SK-N-SH (cell line): ENCODE data around the gene SSB. TPM values are rescaled to one million over a fixed set of nuclear protein-coding genes. Genes with fewer than 3 reads are reported as not detected.
A peak's percentile ranks its signal among the peaks of the same experiment; 100 is the strongest.

Source experiments
- CTCF ChIA-PET: fragments of 300-600, 350-600 bp; formaldehyde crosslinking; extraction: SDS; loops from one replicate; lab custom pipeline; 2021; lab: Yijun Ruan, JAX
- POLR2A ChIA-PET: fragments of 350-600 bp; sonication (Branson Sonifier 250); formaldehyde crosslinking; extraction: SDS; loops from one replicate; lab custom pipeline; 2020; ENCODE audit warnings: antibody characterized with exemption, inconsistent platforms; lab: Yijun Ruan, JAX
- DNase-seq: peaks from one replicate; pipeline ENCODE4 v3.0.0; 2012
- H2AFZ ChIP-seq: fragments of 200-600 bp; sonication (generic); 2 replicates; pipeline ENCODE4 v1.8.1; 2016; ENCODE audit warnings: antibody characterized with exemption, mild to moderate bottlenecking, low read depth
- H3F3A ChIP-seq: fragments of 200-600 bp; sonication (generic); replicated peaks from 2 replicates; pipeline ENCODE3; 2016; ENCODE audit warnings: antibody characterized with exemption, mild to moderate bottlenecking; ENCODE audit not compliant: insufficient read depth
- H3K27ac ChIP-seq, 2 experiments: fragments of 200-500 bp in 1 of 2; fragments of 200-600 bp in 1 of 2; sonication (Bioruptor generic) in 1 of 2; sonication (generic), shearing (Covaris generic) in 1 of 2; 2 replicates each; pipeline versions ENCODE4 v1.5.1 to v1.6.1; 2014 to 2016; ENCODE audit warnings: low read depth in 2 of 2, inconsistent platforms in 1 of 2, low read length in 1 of 2, mild to moderate bottlenecking in 1 of 2, mixed read lengths in 1 of 2
- H3K27me3 ChIP-seq: fragments of 200-600 bp; sonication (generic), shearing (Covaris generic); 2 replicates; pipeline ENCODE4 v1.6.1; 2016; ENCODE audit warnings: mixed run types; ENCODE audit not compliant: insufficient read depth
- H3K36me3 ChIP-seq, 2 experiments: fragments of 200-500 bp in 1 of 2; fragments of 200-600 bp in 1 of 2; sonication (Bioruptor generic) in 1 of 2; sonication (generic) in 1 of 2; replicated peaks in 1 of 2; 2 replicates each; pipeline versions ENCODE3 to v1.5.1; 2014 to 2016; ENCODE audit warnings: low read length in 1 of 2, mild to moderate bottlenecking in 1 of 2; ENCODE audit not compliant: insufficient read depth in 2 of 2, control insufficient read depth in 1 of 2
- H3K4me1 ChIP-seq, 2 experiments: fragments of 200-500 bp in 1 of 2; fragments of 200-600 bp in 1 of 2; sonication (Bioruptor generic) in 1 of 2; sonication (generic), shearing (Covaris generic) in 1 of 2; 2 replicates each; pipeline versions ENCODE4 v1.5.1 to v1.6.1; 2014 to 2016; ENCODE audit warnings: low read depth in 1 of 2, low read length in 1 of 2, mixed run types in 1 of 2; ENCODE audit not compliant: insufficient read depth in 2 of 2, control insufficient read depth in 1 of 2
- H3K4me2 ChIP-seq: fragments of 200-600 bp; sonication (generic), shearing (Covaris generic); 2 replicates; pipeline ENCODE4 v1.6.1; 2017; ENCODE audit warnings: mixed run types
- H3K4me3 ChIP-seq, 2 experiments: fragments of 200-500 bp in 1 of 2; fragments of 200-600 bp in 1 of 2; sonication (Bioruptor generic) in 1 of 2; sonication (generic), shearing (Covaris generic) in 1 of 2; 2 replicates each; pipeline versions ENCODE4 v1.5.1 to v1.8.1; 2014 to 2016; ENCODE audit warnings: low read depth in 2 of 2, inconsistent platforms in 1 of 2, low read length in 1 of 2, mild to moderate bottlenecking in 1 of 2, mixed read lengths in 1 of 2, moderate library complexity in 1 of 2
- H3K79me2 ChIP-seq: fragments of 200-600 bp; sonication (generic); 2 replicates; pipeline ENCODE4 v1.8.1; 2017; ENCODE audit warnings: mild to moderate bottlenecking; ENCODE audit not compliant: insufficient read depth
- H3K9ac ChIP-seq: fragments of 200-600 bp; sonication (generic); 2 replicates; pipeline ENCODE4 v1.6.1; 2017; ENCODE audit warnings: mixed run types
- H3K9me2 ChIP-seq: fragments of 200-600 bp; sonication (generic); 2 replicates; pipeline ENCODE4 v1.6.1; 2017; ENCODE audit warnings: mixed run types
- H3K9me3 ChIP-seq: fragments of 200-600 bp; sonication (generic); 2 replicates; pipeline ENCODE4 v1.6.1; 2017; ENCODE audit warnings: mixed run types, mild to moderate bottlenecking, moderate library complexity
- H4K20me1 ChIP-seq: fragments of 200-600 bp; sonication (generic); 2 replicates; pipeline ENCODE4 v1.6.1; 2017; ENCODE audit warnings: mild to moderate bottlenecking, mixed run types; ENCODE audit not compliant: insufficient read depth
- CHD2 ChIP-seq: fragments of 150-350 bp; IDR thresholded peaks from 2 replicates; pipeline ENCODE4 v1.6.1; 2018; ENCODE audit warnings: low read length; ENCODE audit not compliant: partially characterized antibody
- CTCF ChIP-seq: fragments of 200-600 bp; sonication (generic); IDR thresholded peaks from 2 replicates; pipeline ENCODE4 v1.6.1; 2017; ENCODE audit warnings: antibody characterized with exemption, mild to moderate bottlenecking, moderate library complexity
- EP300 ChIP-seq, 2 experiments: IDR thresholded peaks; 2 replicates each; pipeline versions ENCODE4 v1.4.0 to v1.6.1; 2012; ENCODE audit warnings: borderline replicate concordance in 1 of 2, low read depth in 1 of 2, low read length in 1 of 2
- FOSL2 ChIP-seq: IDR thresholded peaks from 2 replicates; pipeline ENCODE4 v1.4.0; 2012; ENCODE audit warnings: low read depth, mild to moderate bottlenecking, moderate library complexity, borderline replicate concordance
- FOXJ3 ChIP-seq: sonication (generic); formaldehyde crosslinking; IDR thresholded peaks from 2 replicates; pipeline ENCODE4 v1.5.1; 2020; ENCODE audit warnings: mild to moderate bottlenecking, missing genetic modification reagents
- GABPA ChIP-seq: IDR thresholded peaks from 2 replicates; pipeline ENCODE4 v1.4.0; 2012; ENCODE audit warnings: low read depth, mild to moderate bottlenecking
- GATA2 ChIP-seq: sonication (generic); formaldehyde crosslinking; IDR thresholded peaks from 2 replicates; pipeline ENCODE4 v1.5.0; 2020; ENCODE audit warnings: mild to moderate bottlenecking, missing genetic modification reagents
- JUND ChIP-seq: IDR thresholded peaks from 2 replicates; pipeline ENCODE4 v1.4.0; 2012
- MEF2A ChIP-seq: IDR thresholded peaks from 2 replicates; pipeline ENCODE4 v1.4.0; 2012; ENCODE audit warnings: low read depth, borderline replicate concordance
- NFIC ChIP-seq: IDR thresholded peaks from 2 replicates; pipeline ENCODE4 v1.4.0; 2012; ENCODE audit warnings: borderline replicate concordance
- NRF1 ChIP-seq: IDR thresholded peaks from 2 replicates; pipeline ENCODE4 v1.6.1; 2012; ENCODE audit warnings: low read depth, mild to moderate bottlenecking, low read length
- RAD21 ChIP-seq: IDR thresholded peaks from 2 replicates; pipeline ENCODE4 v1.6.1; 2012; ENCODE audit warnings: mild to moderate bottlenecking, low read length
- RCOR1 ChIP-seq: fragments of 150-350 bp; IDR thresholded peaks from 2 replicates; pipeline ENCODE4 v1.6.1; 2017; ENCODE audit warnings: antibody characterized with exemption, low read length
- RFX5 ChIP-seq: IDR thresholded peaks from 2 replicates; pipeline ENCODE4 v1.6.1; 2012; ENCODE audit warnings: mild to moderate bottlenecking, improper control_type of control experiment, low read length
- SIN3A ChIP-seq: IDR thresholded peaks from 2 replicates; pipeline ENCODE4 v1.6.1; 2012; ENCODE audit warnings: low read depth, mild to moderate bottlenecking, low read length, moderate library complexity, borderline replicate concordance
- TCF12 ChIP-seq: IDR thresholded peaks from 2 replicates; pipeline ENCODE4 v1.4.0; 2012
- TEAD4 ChIP-seq: IDR thresholded peaks from 2 replicates; pipeline ENCODE4 v1.4.0; 2012; ENCODE audit warnings: mild to moderate bottlenecking, borderline replicate concordance; ENCODE audit not compliant: insufficient read depth
- USF2 ChIP-seq: fragments of 150-350 bp; IDR thresholded peaks from 2 replicates; pipeline ENCODE4 v1.6.1; 2017; ENCODE audit warnings: antibody characterized with exemption, low read length, low read depth, borderline replicate concordance
- YY1 ChIP-seq: IDR thresholded peaks from 2 replicates; pipeline ENCODE4 v1.4.0; 2012; ENCODE audit warnings: low read depth, mild to moderate bottlenecking
- WGBS: methylation state at CpG from one replicate; pipeline ENCODE4 v1.1.6; 2017; ENCODE audit warnings: low lambda C conversion rate; 5-methylcytosine and 5-hydroxymethylcytosine counted together
- polyA plus RNA-seq, 3 experiments: library from polyadenylated mRNA; depleted of rRNA; stranded (reverse); fragments of >200 nt; gene quantifications; 2 replicates each; pipeline ENCODE4 v1.2.3, GENCODE V29; 2012
- TF ChIP-seq, protein P1 (sequence below): IDR thresholded peaks from 2 replicates; pipeline ENCODE4 v1.6.1; 2012; ENCODE audit warnings: mild to moderate bottlenecking, low read depth, low read length, moderate library complexity
- TF ChIP-seq, protein P2 (sequence below): IDR thresholded peaks from 2 replicates; pipeline ENCODE4 v1.4.0; 2012; ENCODE audit warnings: low read depth, borderline replicate concordance
- TF ChIP-seq, protein P3 (sequence below): IDR thresholded peaks from 2 replicates; pipeline ENCODE4 v1.4.0; 2012; ENCODE audit warnings: low read depth, borderline replicate concordance

Gene SSB
- 60.8 and 80.3 TPM in 2 replicates for polyA plus RNA-seq (2012; rRNA removed)
- polyA plus RNA-seq (2012; cell fraction: cytosol; rRNA removed), result 95.3 and 140 TPM in 2 replicates
- 28.0 and 58.2 TPM in 2 replicates for polyA plus RNA-seq (2012; cell fraction: nucleus; rRNA removed)

GRCh38 chr2:169798718-169799592 is at the start of gene SSB:
Gene SSB, plus strand, starts transcription at chr2:169798871. Its CDS starts 2,090 bp downstream, at chr2:169800961.
- H3K9ac ChIP-seq, result peak within 1 kb of the TSS; percentile 94
- peaks cover 51% of the 10 kb centered on the region for H3K79me2 ChIP-seq
- H3K4me1 ChIP-seq, result no peaks in the 10 kb centered on the region; a peak in 1 of 4 replicates
- peak within 1 kb of the TSS; percentile 75 for H3K4me2 ChIP-seq
- peak within 1 kb of the TSS; percentile 84 to 85 for H3K4me3 ChIP-seq
- WGBS, result 1% methylated on average over 25 of the region's 67 CpGs
- H2AFZ ChIP-seq, result peak within 1 kb of the TSS; percentile 93
- H3K9me2 ChIP-seq, result no peaks in the 10 kb centered on the region
- H3K27me3 ChIP-seq, result no peaks in the 10 kb centered on the region
- ChIA-PET CTCF (interaction anchor here (1.2 kb wide), 1 partner anchor 130 kb away, joined by 3 read pairs; no protein-coding TSS in a partner anchor), POLR2A (interaction anchor here (0.7 to 0.8 kb wide), 2 partner anchors 17 to 83 kb away, joined by 3 read pairs; no protein-coding TSS in a partner anchor)
- DNase-seq, result peak; percentile 99
- peaks cover 16 to 25% of the 10 kb centered on the region in 2 experiments for H3K36me3 ChIP-seq
- no peaks in the 10 kb centered on the region for H3K9me3 ChIP-seq
- no peaks in the 10 kb centered on the region for H3F3A ChIP-seq
- no peaks in the 10 kb centered on the region; the same call in 1 of the 2 replicates for H4K20me1 ChIP-seq
- peak within 1 kb of the TSS; percentile 83 to 92 for H3K27ac ChIP-seq
- TF ChIP-seq TEAD4 (no peak), FOXJ3 (CRISPR knock-in tag) (no peak), RCOR1 (no peak), CTCF (no peak), USF2 (no peak), GABPA (no peak; the same call in 1 of the 2 replicates), RFX5 (no peak), NFIC (no peak), JUND (no peak), YY1 (0 out of 2 replicates have a peak, but pooled peaks have one; percentile 25), TCF12 (no peak), CHD2 (peak; percentile 23), EP300 (IDR thresholded peaks at IDR 0.05; ENCODE audit: borderline replicate concordance in 1 of 2, low read depth in 1 of 2, low read length in 1 of 2) (no peak), MEF2A (no peak), RAD21 (no peak), SIN3A (no peak), FOSL2 (no peak), GATA2 (CRISPR knock-in tag) (no peak), NRF1 (peak; percentile 96)
- TF ChIP-seq, protein P1, sequence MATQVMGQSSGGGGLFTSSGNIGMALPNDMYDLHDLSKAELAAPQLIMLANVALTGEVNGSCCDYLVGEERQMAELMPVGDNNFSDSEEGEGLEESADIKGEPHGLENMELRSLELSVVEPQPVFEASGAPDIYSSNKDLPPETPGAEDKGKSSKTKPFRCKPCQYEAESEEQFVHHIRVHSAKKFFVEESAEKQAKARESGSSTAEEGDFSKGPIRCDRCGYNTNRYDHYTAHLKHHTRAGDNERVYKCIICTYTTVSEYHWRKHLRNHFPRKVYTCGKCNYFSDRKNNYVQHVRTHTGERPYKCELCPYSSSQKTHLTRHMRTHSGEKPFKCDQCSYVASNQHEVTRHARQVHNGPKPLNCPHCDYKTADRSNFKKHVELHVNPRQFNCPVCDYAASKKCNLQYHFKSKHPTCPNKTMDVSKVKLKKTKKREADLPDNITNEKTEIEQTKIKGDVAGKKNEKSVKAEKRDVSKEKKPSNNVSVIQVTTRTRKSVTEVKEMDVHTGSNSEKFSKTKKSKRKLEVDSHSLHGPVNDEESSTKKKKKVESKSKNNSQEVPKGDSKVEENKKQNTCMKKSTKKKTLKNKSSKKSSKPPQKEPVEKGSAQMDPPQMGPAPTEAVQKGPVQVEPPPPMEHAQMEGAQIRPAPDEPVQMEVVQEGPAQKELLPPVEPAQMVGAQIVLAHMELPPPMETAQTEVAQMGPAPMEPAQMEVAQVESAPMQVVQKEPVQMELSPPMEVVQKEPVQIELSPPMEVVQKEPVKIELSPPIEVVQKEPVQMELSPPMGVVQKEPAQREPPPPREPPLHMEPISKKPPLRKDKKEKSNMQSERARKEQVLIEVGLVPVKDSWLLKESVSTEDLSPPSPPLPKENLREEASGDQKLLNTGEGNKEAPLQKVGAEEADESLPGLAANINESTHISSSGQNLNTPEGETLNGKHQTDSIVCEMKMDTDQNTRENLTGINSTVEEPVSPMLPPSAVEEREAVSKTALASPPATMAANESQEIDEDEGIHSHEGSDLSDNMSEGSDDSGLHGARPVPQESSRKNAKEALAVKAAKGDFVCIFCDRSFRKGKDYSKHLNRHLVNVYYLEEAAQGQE, result no peak
- TF ChIP-seq, protein P2, sequence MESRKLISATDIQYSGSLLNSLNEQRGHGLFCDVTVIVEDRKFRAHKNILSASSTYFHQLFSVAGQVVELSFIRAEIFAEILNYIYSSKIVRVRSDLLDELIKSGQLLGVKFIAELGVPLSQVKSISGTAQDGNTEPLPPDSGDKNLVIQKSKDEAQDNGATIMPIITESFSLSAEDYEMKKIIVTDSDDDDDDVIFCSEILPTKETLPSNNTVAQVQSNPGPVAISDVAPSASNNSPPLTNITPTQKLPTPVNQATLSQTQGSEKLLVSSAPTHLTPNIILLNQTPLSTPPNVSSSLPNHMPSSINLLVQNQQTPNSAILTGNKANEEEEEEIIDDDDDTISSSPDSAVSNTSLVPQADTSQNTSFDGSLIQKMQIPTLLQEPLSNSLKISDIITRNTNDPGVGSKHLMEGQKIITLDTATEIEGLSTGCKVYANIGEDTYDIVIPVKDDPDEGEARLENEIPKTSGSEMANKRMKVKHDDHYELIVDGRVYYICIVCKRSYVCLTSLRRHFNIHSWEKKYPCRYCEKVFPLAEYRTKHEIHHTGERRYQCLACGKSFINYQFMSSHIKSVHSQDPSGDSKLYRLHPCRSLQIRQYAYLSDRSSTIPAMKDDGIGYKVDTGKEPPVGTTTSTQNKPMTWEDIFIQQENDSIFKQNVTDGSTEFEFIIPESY, result no peak
- TF ChIP-seq, protein P3, sequence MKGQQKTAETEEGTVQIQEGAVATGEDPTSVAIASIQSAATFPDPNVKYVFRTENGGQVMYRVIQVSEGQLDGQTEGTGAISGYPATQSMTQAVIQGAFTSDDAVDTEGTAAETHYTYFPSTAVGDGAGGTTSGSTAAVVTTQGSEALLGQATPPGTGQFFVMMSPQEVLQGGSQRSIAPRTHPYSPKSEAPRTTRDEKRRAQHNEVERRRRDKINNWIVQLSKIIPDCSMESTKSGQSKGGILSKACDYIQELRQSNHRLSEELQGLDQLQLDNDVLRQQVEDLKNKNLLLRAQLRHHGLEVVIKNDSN, result no peak
